Cardiac fibroblast (primary cell): ENCODE data around the gene SLC13A2.

Experiments used
- DNase-seq, 2 donors: peaks; one replicate each; pipeline versions ENCODE4 v3.0.0 to v3.0.0-alpha.2; 2010; ENCODE audit warnings: low read depth in 2 of 2
- H3K4me3 ChIP-seq, 2 donors: replicated peaks in 1 of 2; 1 replicate in 1 of 2; 2 replicates in 1 of 2; pipeline ENCODE4 v1.5.1; 2011; ENCODE audit warnings: low read depth in 2 of 2, low read length in 2 of 2, mild to moderate bottlenecking in 2 of 2, moderate library complexity in 1 of 2
- CTCF ChIP-seq: IDR thresholded peaks from one replicate; pipeline ENCODE4 v1.5.1; 2011; ENCODE audit warnings: low read depth, mild to moderate bottlenecking, low read length, inconsistent platforms

The SLC13A2 gene

GRCh38 chr17:28500712-28501379 lies 27.4 kb downstream of the SLC13A2 start:
- no peak overlapping the region for H3K4me3 ChIP-seq
- no peak for DNase-seq
- no peak for TF ChIP-seq CTCF

- H3K4me3 ChIP-seq = no peak overlapping the region
- TF ChIP-seq CTCF = no peak
- no peak for DNase-seq
Measured at GRCh38 chr17:28501421-28502284, 28.2 kb downstream of the SLC13A2 start.

DNA sequence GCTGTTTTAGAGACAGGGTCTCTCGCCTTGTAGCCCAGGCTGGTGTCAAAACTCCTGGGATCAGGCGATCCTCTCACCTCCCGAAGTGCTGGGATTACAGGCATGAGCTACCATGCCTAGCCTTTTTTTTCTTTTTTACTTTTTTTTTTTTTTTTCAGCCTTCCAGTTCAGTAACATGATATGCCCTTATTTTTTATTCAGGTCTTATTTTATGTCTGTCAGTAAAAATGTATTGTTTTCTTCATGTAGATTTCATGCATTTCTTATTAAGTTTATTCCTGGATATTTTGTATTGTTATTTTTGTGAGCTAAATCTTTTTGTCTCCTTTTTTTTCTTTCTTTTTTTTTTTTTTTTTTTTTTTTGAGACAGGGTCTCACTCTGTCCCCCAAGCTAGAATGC lies 30.0 kb downstream of the SLC13A2 start:
- no peak for DNase-seq
- TF ChIP-seq CTCF = no peak

GRCh38 chr17:28505986-28506665 lies 32.7 kb downstream of the SLC13A2 start, which contains the start of gene FOXN1:
Gene FOXN1 (plus strand): TSS chr17:28506348. CDS start chr17:28523970, 17,622 bp downstream.
- DNase-seq = no peak
- TF ChIP-seq CTCF = no peak
- H3K4me3 ChIP-seq = no peak within 1 kb of the TSS

More for the DNA sequence above, 30.0 kb downstream of the SLC13A2 start:
- no peak overlapping the region for H3K4me3 ChIP-seq

DNA sequence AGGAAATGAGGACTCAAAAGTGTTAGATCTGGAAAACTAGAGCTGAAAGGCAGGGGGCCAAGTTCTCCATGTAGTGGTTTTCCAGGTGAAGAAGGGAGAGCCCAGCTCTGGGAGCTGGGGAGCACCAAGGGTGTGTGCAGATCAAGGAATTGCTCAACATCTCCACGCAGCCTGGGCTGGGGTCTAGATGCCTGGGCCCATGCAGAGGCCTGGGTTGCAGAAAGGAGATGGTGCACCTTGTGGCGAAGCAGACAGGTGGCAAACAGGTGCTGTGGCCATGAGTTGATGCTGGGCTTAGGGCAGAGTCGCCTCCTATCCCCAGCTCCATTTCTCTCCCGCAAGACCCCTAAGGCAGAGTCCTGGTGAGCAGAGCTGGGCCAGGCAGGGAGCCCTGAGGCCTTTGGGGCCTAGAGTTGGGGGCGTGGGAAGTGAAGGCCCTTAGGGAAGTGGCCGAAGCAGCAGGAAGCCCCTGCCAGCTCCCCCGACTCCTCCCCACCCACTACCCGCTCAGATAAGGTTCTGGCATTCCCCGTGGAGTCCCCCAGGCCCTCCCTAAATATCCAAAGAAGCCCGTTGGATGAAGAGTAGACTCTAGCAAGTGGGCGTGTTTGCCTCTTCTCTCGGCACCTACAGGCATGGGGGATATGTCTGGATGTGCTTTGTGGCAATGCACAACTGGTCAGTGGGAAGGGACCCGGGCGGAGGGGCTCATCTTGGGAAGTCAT lies 33.5 kb downstream of the SLC13A2 start:
- TF ChIP-seq CTCF = no peak
- no peak overlapping the region for H3K4me3 ChIP-seq
- no peak for DNase-seq

- DNase-seq = no peak
- H3K4me3 ChIP-seq = no peak overlapping the region
- no peak for TF ChIP-seq CTCF
Measured at GRCh38 chr17:28507567-28508203, 34.2 kb downstream of the SLC13A2 start.
